Renal pelvis (tissue), 4 donors: ENCODE results near the gene SCTR. TPM values are rescaled to one million over a fixed set of nuclear protein-coding genes. Genes with fewer than 3 reads are reported as not detected.
A peak's percentile ranks its signal among the peaks of the same experiment; 100 is the strongest.
"Not testable (repeated sequence)": the region's sequence is repeated elsewhere in the genome, so short reads cannot be mapped to it uniquely, and the experiment has no call there.

ENCODE experiments used
- DNase-seq: peaks from one replicate; pipeline ENCODE4 v3.0.0-alpha.2; 2013
- polyA plus RNA-seq, 3 donors: library from polyadenylated mRNA; unstranded; fragments of 120-200 nt; gene quantifications; one replicate each; pipeline ENCODE4 v1.2.1, GENCODE V29; 2013; ENCODE audit not compliant: insufficient read length in 3 of 3

SCTR gene
- polyA plus RNA-seq, 3 donors = 8.2 to 21.3 (median 21.2) TPM

DNA sequence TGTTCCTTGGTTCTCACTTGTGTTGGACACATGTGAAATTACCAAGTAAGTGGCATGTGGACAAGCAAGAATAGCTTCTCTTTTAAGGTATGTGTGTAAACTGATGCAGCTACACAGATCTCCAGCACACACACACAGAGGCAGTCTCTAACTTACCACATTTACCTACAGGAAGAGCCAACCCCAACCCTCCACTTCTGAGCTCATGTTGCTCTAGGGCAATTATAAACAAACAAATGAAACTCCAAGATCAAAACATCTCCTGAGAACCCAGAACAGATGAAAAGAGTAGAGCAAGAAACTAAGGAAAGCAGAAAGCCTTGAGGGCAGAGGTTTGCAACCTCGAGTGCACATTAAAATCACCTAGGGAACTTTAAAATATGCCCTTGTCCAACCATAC lies 108.7 kb downstream of the SCTR start:
- DNase-seq = no peak

DNA sequence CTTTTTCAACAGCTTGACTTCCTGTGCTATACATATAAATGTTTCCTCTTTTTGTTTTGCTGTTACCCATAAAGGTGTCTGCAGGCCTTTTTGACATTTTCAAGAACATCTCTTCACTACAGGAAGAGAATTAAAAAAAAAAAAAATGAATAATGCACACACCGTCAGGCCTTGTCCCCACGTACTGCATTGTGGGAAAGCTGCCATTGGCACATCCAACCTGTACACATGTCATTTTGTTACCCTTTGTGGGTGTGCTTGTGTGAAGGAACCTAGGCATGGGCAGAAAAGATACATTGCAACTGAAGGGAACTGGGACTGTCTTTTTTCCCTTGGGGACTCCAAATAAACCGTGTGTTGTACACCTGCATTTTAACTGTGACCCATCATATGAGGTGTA lies 109.4 kb downstream of the SCTR start:
- no peak for DNase-seq

- no peak for DNase-seq
Observed at GRCh38 chr2:119409506-119409905, 114.8 kb downstream of the SCTR start.

DNA sequence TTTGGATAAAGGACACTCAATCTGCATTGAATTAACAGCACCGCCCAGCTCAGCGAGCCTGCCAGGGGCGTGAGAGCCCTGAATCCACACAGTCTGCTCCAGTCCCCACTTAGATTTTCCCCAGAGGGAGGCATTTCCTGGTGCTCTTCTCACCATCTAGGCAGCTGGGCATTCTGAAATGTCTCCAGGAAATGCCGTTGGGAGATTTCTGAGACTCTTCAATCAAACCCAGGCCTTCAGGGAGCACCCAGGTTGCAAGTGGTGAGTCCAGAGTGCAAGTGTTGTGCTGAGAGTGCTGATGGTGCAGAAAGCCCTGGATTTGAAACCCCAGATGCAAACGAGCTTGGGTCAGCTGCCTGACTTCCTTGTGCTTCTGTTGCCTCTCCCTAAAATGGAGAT lies 116.1 kb downstream of the SCTR start:
- DNase-seq = no peak

GRCh38 chr2:119407430-119408220 lies 116.7 kb downstream of the SCTR start:
- peak; percentile 54 for DNase-seq

DNA sequence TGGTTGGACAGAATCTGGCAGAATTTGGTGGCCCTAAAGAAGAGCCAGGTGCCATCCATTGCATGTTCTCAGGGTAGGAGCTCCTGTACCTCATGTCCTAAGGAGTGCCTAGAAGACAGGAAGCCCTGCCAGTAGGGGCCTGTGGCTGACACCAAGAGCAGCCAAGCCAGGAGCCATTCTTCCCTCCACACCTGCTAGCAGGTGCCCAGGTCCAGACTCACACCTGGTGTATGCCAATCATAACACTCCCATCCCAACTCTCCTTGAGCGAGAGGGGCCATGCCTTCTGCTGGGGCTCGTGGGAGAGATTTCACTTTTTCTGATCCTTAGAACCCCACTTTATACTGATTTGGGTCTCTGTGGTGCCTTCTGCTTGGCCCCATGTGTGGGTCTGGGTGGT lies 119.1 kb downstream of the SCTR start:
- DNase-seq = no peak

- not testable (repeated sequence) for DNase-seq
Observed at GRCh38 chr2:119403618-119404017, 120.7 kb downstream of the SCTR start.

GRCh38 chr2:119402645-119403560 lies 121.4 kb downstream of the SCTR start:
- DNase-seq = no peak

- DNase-seq = no peak
Observed at GRCh38 chr2:119402106-119402505, 122.2 kb downstream of the SCTR start.

DNA sequence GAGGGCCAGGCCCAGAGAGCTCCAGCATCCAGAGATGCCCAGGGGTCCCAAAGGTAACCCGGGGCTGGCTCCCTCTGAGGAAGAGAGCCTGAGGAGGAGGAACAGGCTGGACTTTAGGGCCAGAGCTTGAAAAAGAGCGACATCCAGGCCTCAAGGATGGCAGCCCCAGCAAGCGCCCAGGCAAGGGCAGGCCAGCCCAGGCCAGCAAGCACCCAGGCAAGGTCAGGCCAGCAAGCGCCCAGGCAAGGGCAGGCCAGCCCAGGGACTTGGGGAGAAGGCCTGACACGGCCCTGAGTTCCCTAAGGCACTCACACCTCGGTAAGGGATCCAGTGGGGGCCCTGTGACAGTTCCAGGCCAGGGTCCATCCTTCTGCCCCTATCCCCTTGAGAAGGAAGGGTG lies 127.1 kb downstream of the SCTR start:
- no peak for DNase-seq

DNA sequence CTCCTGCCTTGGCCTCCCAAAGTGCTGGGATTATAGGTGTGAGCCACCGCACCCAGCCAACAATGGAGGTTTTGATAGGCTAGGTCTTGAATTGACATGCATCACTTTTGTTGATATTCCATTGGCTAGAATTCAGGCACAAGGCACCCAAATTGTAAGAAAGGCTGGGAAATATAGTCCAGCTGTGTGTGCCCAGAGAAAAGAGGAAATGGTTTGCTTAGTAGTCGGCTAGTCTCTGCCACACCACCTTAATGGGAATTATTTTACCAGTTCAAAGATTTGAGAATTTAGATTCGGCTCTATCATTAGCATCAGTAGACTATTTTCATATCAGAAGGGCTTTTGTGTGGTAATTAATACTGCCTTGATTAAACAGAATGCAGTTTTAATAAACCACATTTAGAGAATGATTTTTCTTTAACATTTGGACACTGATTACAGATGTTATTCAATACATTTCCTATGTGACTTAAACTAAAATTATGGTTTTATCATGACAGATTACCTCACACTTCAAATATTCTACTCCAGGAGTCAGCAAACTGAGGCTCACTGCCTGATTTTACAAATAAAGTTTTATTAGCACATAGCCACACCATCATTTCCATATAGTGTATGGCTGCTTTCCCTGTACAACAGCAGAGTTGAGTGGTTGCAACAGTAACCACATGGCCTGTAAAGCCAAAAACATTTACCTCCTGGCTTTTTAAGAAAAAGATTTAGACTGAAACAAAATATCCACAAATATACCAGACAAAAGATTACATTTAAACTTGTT lies 130.1 kb downstream of the SCTR start:
- DNase-seq = no peak

Other genes starting within 250 kb of the SCTR start
- 10 to 100 TPM; 17.1 to 20.2 (median 17.7) TPM for gene C2orf76, start 157.6 kb downstream of the SCTR start, polyA plus RNA-seq
- 100 to 1,000 TPM; 239 to 289 (median 245) TPM for gene DBI, start 157.5 kb downstream of the SCTR start, polyA plus RNA-seq
- 10 to 100 TPM; 49.4 to 71.8 (median 66.1) TPM for gene TMEM37, start 92.6 kb downstream of the SCTR start, polyA plus RNA-seq
- 10 to 100 TPM; 18.5 to 35.1 (median 30.2) TPM for gene CFAP221, start 20.0 kb upstream of the SCTR start, polyA plus RNA-seq
- gene TMEM177, start 154.7 kb upstream of the SCTR start, polyA plus RNA-seq = 10 to 100 TPM; 20.1 to 23.5 (median 20.6) TPM
- 10 to 100 TPM; 19.3 to 24.8 (median 23.6) TPM for gene PTPN4, start 235.4 kb upstream of the SCTR start, polyA plus RNA-seq